GM21576 (cell line): ENCODE results near the gene SAE1.
A peak's percentile ranks its signal among the peaks of the same experiment; 100 is the strongest.

ENCODE experiments used
- ATAC-seq: cut with Tn5 transposase; IDR thresholded peaks from one replicate; pipeline ENCODE4 v1.9.1; 2021; ENCODE audit warnings: mild to moderate bottlenecking, moderate library complexity; ENCODE audit not compliant: unreplicated experiment

SAE1 gene

DNA sequence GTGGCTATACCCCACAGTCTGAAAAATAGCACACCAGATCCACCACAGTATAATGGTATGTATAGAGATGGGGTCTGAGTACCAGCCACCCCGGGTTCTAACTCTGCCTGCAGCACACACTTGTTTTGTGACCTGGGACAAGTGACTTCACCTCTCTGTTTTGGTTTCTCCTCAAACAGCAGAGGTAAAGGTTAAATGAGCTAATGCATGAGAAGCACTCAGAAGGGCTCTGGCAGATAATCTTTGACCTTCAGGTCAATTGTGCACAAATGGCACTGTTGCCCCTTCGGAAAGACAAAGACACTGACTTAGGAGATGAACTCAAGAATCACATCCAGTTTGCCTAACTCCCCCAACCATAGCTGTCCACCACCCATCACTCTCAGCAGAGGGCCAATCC lies 24.8 kb upstream of the SAE1 start:
- no peak for ATAC-seq

DNA sequence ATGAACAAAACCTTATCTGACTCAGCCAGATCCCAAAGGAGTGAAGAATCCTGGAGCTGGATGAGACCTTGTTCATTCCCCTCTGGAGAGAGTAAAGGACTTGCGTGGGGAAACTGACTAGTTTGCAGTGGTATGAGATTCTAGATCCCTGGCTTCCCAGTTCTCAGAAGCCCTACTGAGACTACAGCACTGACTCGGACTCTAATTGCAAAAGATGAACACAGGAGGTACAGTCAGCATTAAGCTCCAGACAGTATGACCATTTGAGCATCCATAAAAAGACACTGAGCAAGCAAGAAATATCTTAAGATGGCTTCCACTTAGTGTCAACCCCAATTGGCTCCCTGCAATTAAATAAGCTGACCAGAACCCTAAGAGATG lies 23.8 kb upstream of the SAE1 start:
- no peak for ATAC-seq

DNA sequence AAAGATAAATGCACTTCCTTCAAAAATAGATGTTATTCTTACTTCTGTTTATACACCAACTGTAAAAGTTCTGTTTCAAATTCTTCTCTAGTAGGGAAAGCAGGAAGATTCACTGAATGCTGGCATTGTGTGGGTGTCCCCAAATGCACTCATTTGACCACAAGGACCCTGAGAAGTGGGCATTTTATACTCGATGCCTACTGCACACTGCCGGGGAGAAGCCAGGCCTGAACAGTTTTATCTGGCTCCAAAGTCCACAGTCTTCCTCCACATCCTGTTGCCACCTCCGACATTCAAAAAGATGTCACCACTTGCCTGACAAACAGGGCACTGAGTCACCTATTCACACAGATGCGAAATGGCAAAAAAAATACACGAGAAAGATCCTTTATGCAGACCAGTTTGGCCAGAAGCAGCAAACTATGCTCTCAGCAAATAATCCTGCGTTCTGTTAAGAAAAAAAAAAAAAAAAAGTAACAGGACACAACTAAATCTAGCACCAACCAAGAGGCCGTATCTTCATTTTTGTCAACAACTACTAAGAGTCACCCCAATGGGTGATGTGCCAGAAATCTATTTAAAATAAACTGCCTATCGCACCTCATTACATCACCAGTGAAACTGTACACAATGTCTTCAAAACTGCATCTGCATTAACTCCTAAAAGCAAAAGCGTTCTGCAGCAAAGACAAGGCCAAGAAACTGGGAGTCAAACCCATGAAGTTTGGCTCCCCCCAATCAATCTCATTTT lies 23.3 kb upstream of the SAE1 start:
- no peak for ATAC-seq

DNA sequence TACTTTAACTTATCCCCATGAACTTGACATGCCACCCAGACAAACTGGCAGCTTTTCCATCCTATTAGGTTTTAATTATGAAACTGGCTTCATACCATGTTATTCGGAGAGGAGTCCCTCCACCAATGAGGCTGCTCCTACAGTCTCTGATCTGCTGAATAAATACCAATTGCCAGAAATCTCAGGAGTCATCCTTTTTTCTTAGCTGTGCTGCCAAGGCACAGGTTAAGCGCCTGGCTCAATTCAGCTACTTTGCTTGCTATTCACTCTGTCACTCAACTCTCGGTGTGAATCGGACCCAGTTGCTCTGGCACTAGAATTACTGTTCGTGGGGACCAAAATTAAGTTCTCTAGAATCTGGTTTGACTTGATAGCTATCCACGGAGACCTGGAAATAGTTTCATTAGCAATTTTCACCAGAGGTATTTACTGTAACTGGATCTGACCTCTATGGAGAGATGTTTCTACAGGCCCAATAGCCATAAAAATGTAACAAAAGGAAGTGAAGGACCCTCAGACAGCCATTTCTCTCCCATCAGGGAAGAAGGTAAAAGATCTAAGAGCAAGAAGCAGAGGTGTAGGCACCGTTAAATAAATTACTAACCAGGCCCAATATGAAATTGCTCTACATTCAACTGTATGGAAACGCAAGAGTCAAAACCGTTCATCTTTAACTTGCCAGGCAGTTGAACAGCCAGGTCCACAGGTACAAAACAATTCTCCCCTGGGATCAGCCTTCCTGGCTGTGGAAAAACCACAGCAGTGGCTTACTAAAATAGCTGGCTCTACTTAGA lies 22.5 kb upstream of the SAE1 start:
- ATAC-seq: no peak

DNA sequence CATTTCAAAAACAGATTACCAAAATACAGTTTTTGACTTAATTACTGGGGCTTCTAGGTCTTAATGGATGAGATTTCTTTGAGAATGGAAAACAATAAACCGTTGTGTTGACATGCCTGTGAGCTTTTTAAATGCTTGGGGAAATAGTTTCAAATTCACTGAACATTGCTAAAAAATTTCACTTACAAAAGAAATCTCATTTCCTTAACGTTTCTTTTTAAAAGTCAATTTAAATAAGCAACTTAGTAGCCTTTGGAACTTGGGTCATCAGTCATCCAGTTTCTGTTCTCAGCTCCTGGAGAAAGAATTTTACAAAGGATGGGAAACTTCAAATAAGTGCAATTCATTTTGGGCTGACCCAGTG lies 21.5 kb upstream of the SAE1 start:
- no peak for ATAC-seq

DNA sequence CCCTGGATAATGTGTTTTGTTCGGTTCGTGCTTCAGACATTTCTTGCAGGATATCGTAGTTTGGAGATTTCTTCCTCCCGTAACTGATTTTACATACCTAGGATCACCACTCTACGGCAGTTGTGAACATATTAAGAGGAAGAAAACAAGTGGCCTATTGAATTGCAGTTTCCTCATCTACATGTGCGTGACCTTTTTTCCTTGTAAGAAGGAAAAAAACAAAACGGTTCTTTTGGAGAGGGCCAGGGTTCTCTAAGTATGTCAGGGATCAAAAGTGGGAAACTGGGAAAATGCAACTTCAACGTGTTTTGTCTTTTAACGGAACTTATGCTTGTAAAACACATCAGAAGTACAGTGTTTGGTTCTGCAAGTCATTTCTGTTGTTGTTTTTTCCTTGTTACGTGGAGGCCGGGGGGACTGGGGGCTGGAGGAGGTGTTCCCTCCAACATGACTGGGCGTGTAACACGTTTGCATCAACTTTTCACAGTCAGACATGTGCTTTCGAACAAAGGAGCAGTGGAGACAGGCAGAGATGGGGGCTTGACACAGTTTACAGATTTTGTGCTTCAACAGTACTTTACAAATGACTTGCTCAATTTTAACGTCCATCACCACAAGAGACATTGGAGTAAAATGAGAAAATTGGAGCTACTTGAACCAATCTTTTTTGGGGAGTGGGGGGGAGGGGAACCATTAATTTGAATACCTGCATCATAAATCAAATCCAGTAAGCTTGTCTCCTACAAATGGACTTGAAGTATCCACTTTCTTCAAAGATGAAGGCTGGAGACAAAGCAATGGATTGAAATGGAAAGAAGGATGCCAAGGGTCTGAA lies 20.9 kb upstream of the SAE1 start:
- ATAC-seq: no peak

DNA sequence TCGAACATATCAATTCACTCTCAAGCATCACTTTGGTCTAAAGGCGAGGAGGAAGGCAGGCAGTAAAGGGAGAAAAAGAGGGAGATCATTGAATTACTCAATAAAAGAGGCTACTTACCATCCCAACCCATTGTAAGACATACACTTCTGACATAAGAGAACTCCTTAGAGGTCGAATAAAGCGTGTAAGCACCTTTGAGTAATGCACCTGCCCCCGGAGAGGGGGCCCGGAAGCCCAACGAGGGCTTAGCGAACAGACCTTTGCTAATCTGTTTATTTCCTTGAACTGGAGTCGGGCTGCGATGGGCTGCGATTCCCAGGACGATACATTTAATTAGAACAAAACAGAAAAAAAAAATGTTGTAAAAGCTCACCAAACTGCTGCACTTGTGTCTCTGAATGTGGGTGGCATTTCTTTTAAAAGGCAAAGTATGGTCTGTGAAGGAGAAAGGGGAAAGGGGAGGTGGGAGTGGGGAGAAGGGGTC lies 20.1 kb upstream of the SAE1 start:
- no peak for ATAC-seq

DNA sequence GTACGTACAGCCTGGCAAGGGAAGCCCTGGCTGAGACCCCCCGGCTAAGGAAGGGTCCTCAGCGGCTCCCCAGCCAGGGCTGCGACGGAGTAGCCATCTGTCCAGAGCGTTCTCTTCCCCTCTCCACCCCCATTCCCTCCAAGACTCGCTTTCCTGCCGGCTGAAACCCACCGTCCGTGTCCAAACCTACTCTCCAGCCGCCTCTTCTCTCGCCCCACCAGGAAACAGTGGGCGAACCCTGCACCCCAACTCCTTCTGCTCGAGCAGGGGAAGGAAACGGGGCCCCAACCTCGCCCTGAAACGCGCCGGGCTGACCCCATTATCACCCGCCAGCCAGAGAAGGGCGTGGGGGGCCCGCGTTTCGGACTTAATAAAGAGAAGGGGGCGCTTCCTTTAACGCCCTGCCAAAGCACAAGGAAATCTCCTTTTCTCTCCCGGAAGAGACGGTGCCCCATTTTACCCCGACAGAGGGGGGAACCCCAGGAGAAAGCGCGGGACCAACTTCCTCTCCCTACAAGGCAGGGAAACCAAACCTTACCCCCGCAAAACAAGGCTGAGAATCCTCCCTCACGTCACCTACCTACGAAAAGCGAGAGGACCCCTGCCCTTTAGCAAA lies 19.5 kb upstream of the SAE1 start:
- no peak for ATAC-seq

DNA sequence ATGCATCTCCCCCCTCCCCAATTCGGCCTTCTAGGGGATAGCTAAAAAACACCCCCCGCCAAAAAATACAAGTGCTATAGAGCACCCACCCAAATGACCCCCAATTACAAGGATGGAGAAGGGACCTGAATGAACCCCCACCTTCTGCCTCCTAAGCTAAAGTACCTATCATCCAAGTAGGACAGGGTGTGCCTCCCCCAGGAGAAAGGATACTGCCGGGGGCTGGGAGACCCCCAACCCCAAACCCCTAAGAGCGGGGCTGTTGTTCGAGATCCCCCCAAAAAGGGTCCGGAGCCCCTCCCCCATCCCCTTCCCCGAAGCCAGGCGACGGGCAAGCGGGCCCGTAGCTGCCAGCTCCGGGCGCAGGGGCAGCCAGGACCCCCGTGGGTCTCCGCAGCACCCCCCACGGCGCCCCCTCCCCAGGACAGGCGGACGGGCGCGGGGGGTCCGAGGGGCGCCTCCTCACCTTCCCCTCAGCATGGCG lies 18.9 kb upstream of the SAE1 start:
- ATAC-seq: no peak

DNA sequence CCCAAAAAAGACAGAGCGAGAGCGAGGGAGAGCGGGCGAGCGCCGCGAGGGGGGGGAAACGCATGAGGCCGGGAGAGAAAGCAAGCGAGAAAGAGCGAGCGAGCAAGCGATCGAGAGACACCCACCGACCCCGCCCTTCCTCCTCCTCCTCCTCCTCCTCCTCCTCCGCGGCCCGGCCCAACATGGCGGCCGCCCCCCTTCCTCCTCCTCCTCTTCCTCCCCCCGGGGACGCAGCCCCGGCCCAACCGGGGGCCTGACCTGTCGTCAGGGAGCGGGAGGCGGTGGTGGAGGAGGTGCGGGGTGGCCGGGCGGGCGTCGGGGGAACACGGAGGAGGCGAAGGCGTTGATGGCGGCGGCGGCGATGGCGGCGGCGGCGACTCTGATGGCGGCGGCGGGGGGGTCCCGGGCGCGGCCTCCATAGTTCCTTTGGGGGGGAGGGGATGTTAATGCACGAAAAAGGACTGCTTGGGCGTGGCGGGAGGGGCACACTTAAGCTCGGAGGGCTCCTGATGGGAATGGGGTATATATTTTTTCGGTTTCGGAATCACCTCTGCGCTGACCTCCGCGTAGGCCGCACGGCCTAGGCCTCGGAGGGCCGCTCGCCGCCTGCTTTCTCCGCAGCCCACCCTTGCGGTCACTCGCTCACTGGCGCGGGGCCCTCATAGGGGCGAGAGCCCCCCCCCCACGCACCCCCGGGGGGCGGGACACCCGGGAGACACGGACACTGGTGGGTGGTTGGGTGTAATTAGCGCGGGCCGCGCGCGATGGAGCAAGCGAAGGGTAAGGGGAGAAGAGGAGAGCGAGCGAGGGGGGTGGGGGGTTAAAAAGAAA lies 18.3 kb upstream of the SAE1 start:
- peak; percentile 7 for ATAC-seq

DNA sequence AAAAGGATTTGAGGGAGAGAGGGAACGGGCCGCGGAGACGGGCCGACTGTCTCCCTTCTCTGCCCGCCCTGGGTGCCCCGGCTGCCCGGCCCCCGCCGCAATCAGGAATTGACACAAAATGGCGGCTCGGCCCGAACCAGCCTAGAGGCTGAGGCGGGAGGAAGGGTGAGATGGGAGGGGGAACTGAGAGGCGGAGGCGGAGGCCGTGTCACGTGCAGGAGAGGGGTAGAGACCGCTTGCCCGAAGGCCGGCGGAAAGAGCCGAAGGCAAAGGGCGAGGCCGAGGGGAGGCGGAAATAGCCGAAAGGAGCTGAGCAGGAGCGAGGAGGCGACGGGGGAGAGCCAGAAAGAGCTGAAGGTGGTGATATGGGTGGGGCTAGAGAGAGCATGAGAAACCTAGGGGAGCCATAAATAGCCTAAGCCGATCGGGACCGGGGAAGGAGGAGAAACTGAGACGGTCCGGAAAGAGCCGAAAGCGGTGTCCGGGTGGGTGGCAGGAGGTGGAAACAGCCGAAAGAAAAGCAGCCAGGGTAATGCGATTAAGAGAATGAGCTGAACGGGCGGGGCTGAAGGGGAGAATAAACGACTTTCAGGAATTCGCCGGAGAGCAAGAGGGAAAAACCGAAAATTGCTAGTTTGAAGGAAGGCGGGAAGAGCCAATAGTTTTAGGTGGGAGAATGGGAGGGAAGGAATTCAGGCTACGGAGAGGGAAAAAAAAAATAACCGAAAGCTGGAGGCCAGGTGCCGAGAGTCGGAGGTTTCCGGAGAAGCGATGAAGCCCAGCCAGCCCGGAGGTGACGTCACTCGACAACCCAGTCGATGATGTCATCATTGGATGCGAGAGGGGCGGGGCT lies 17.4 kb upstream of the SAE1 start, which contains the start of gene ZC3H4:
Gene ZC3H4, minus strand, starts transcription at position 780 of the 853 bp plus-strand sequence. CDS start 1,192 bp downstream, outside the sequence.
- ATAC-seq: peak; percentile 81

DNA sequence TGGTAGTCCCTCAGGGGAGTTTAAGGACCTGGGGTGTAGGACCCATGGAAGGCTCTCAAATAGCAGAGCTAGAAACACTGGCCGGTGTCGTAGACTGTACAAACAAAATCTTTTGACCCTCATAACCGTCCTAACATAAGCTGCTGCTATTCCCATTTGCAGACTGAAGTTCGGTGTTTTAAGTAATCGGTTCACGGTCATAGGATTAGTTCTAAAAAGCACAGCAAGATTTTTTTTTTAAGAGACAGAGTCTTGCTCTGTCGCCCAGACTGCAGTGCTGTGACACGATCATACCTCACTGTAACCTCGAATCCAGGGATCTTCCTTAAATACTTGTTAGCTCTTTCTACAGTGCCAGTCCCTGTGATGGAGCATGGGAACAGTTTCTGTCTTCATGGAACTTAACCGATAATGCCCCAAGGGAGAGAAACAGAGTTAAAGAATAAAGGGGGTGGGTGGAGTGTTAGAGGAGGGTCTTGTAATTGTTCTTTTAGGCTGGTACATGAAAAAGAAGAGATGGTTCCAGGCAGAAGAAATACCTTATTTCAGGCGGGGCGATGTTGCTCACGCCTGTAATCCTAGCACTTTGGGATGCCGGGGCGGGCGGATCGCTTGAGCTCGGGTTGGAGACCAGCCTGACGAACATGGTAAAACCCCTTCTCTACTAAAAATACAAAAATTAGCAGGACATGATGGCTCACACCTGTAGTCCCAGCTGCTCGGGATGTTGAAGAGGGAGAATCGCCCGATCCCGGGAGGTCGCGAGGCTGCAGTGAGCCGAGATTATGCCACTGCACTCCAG lies 16.6 kb upstream of the SAE1 start:
- no peak for ATAC-seq

DNA sequence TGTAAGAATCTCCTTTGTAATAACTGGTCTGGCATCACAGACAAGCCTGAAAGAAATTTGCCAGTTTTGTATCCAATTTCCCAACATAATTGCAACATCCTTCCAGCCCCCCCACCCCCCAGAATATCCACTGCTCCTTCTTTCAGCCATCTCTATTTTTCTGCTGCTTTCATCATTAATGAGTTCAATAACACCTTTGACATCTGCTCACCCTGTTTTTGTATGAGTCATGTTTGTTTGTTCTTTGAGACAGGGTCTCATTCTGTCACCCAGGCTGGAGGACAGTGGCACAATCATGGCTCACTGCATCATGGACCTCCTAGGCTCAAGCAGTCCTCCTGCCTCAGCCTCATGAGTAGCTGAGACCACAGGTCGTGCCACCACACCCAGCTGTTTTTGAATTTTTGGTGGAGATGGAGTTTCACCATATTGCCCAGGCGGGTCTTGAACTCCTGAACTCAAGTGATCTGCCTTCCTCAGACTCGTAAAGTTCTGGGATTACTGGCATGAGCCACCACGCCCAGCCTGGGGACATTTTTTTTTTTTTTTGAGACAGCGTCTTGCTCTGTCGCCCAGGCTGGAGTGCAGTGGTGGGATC lies 10.1 kb upstream of the SAE1 start:
- no peak for ATAC-seq

DNA sequence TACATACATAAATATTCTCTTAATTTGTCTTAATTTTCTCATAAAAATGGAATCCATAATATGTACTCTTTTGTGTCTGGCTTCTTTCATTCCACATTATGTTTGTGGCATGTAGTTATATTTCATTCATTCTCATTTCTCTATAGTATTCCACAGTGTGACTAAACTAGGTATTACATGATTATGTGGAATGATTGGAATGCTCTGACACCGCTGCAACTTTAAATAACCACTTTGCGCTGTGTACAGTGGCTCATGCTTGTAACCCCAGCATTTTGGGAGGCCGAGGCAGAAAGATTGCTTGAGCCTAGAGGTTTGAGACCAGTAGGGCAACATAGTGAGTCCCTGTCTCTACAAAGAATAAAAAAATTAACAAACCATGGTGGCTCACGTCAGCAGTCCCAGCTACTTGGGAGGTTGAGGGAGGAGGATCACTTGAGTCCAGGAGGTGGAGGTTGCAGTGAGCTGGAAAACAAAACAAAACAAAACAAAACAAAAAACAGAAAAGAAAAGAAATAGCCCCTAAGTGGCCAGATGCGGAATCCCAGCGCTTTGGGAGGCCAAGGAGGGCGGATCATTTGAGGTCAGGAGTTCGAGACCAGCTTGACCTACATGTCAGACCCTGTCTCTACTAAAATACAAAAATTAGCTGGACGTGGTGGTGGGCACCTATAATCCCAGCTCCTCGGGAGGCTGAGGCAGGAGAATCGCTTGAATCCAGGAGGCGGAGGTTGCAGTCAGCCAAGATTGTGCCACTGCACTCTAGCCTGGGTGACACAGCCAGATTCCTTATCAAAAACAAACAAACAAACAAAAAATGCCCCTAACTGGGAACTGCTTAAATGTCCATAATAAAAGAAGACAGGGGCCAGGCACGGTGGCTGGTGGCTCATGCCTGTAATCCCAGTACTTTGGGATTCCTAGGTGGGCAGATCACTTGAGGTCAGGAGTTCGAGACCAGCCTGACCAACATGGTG lies 8.0 kb upstream of the SAE1 start:
- ATAC-seq: no peak

DNA sequence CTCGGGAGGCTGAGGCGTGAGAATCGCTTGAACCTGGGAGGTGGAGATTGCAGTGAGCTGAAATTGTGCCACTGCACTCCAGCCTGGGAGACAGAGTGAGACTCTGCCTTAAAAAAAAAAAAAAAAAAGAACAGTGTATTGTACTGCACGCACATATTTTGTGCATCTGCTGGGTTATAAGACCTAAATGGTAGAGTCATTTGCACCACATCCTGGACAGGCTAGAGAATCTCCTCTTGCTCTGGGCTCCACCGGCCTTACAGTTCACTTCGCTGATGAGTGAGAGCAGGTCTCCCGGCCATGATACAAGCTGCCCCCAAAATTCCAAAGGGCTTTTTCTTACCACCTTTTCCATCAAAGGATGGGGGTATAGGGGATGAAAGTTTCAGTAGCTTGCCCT lies 7.2 kb upstream of the SAE1 start:
- ATAC-seq: no peak

DNA sequence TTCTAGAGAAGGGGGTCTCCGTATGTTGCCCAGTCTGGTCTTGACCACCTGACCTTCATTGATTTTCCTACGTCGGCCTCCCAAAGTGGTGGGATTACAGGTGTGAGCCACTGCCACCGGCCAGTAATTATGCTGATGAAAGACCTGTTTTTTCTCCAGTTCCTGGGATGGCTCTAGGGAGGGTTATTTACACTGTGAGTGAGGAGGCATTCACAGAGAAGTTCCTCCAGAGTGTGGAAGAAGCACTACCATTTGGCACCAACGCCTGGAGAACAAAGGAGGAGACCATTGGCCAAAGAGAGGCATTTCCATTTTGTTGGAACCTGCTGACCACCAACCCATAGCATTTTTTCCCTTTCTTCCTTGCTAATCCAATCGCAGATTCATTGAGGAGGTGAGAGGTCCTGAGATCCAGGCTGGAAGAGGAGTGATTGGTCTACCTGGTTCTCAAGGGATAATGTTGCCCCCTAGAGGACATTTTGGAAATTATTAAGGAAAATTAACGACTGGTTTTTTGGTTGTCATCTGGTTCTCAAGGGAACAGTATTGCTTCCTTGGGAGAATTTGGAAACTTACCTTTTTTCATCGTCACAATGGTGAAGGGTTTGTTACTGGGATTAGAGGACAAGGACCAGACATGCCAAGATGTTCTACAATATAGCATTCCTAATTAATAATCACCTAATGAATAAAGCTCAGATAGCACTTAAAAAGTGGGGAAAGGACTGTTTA lies 5.5 kb upstream of the SAE1 start:
- ATAC-seq: no peak
